Suprapubic skin (tissue), 4 donors: ENCODE measurements around the gene CLCN6.

ENCODE experiments used
- EP300 ChIP-seq: sonication (generic); formaldehyde crosslinking; IDR thresholded peaks from one replicate; pipeline ENCODE4 v1.6.1; 2017; ENCODE audit warnings: antibody characterized with exemption
- POLR2A ChIP-seq, 2 donors: fragments of 450-650 bp; IDR thresholded peaks; one replicate each; pipeline ENCODE4 v1.6.1; 2017; ENCODE audit warnings: antibody characterized with exemption in 2 of 2, mild to moderate bottlenecking in 2 of 2, moderate library complexity in 2 of 2
- POLR2AphosphoS5 ChIP-seq, 3 donors: sonication (generic); formaldehyde crosslinking; IDR thresholded peaks; one replicate each; pipeline ENCODE4 v1.6.1; 2017; ENCODE audit warnings: antibody characterized with exemption in 3 of 3
- TF ChIP-seq, protein P1 (sequence below), 2 donors: fragments of 200-600 bp in 1 of 2; fragments of 450-650 bp in 1 of 2; sonication (generic) in 1 of 2; IDR thresholded peaks; one replicate each; pipeline ENCODE4 v1.5.1; 2016 to 2019; ENCODE audit warnings: antibody characterized with exemption in 2 of 2, mild to moderate bottlenecking in 1 of 2, moderate library complexity in 1 of 2

DNA sequence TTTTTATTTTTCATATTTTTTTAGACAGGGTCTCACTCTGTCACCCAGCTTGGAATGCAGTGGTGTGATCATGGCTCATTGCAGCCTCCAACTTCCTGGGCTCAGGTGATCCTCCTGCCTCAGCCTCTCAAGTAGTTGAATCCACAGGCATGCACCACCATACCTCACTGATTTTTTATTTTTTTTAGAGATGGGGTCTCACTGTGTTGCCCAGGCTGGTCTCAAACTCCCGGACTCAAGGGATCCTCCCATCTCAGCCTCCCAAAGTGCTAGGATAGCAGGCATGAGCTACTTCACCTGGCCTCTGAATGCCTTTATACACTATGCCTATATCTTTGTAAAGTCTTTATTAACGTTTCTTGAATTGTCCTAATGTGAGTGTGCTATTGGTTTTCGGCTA lies 63.1 kb downstream of the CLCN6 start:
- TF ChIP-seq, protein P1, sequence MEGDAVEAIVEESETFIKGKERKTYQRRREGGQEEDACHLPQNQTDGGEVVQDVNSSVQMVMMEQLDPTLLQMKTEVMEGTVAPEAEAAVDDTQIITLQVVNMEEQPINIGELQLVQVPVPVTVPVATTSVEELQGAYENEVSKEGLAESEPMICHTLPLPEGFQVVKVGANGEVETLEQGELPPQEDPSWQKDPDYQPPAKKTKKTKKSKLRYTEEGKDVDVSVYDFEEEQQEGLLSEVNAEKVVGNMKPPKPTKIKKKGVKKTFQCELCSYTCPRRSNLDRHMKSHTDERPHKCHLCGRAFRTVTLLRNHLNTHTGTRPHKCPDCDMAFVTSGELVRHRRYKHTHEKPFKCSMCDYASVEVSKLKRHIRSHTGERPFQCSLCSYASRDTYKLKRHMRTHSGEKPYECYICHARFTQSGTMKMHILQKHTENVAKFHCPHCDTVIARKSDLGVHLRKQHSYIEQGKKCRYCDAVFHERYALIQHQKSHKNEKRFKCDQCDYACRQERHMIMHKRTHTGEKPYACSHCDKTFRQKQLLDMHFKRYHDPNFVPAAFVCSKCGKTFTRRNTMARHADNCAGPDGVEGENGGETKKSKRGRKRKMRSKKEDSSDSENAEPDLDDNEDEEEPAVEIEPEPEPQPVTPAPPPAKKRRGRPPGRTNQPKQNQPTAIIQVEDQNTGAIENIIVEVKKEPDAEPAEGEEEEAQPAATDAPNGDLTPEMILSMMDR (IDR thresholded peaks at IDR 0.05) = no peak
- TF ChIP-seq EP300 (no peak), POLR2AphosphoS5 (IDR thresholded peaks at IDR 0.05) (no peak), POLR2A (IDR thresholded peaks at IDR 0.05) (no peak)
